ENCODE results near the gene LCP2. TPM values are rescaled to one million over a fixed set of nuclear protein-coding genes. Genes with fewer than 3 reads are reported as not detected.

LCP2 gene
- polyA plus RNA-seq, 2 donors, result 2.4 to 2.6 TPM

- peaks cover 0 to 4% of the 10 kb centered on the region in 2 donors for H3K4me1 ChIP-seq (ENCODE audit: control insufficient read depth in 2 of 2, insufficient read depth in 2 of 2, low read length in 1 of 2)
- no peaks in the 10 kb centered on the region for H3K36me3 ChIP-seq (ENCODE audit: control insufficient read depth in 2 of 2, insufficient read depth in 2 of 2, low read length in 1 of 2)
- 69 to 83% methylated on average over 2 of the region's 2 CpGs for WGBS, 2 donors
Measured at GRCh38 chr5:170284231-170284630, 13.3 kb downstream of the LCP2 start.

DNA sequence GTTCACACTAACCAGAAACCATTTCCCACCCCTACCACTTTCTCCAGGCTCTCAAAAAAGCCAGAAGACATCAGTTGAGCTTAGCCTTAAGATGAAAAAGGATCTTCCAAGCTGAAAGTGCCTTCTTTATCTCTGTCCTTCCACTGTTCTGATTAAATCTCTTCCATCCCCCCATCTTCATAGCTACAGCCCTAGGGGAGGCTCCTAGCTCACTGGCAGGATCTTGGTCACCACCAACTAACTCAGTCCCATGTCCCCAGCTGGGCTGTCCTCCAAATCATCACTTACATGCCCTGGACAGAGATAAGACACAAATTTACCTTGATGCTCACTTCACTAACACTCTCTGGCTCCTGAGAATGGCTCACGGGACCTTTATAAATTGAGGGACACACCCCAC is 14.3 kb downstream of the LCP2 start:
- WGBS, 2 donors, result 77 to 85% methylated on average over 1 of the region's 1 CpG
- no peaks in the 10 kb centered on the region for H3K27me3 ChIP-seq (ENCODE audit: control insufficient read depth in 1 of 2, insufficient read depth in 2 of 2, low read length in 2 of 2)
- H3K27ac ChIP-seq (ENCODE audit: low read depth in 2 of 2, low read length in 1 of 2), result no peak overlapping the region
- no peaks in the 10 kb centered on the region for H3K36me3 ChIP-seq (ENCODE audit: control insufficient read depth in 2 of 2, insufficient read depth in 2 of 2, low read length in 1 of 2)
- H3K9me3 ChIP-seq (ENCODE audit: control insufficient read depth in 2 of 2, insufficient read depth in 1 of 2, low read depth in 1 of 2, low read length in 1 of 2), result no peaks in the 10 kb centered on the region
- no peak overlapping the region for H3K4me3 ChIP-seq (ENCODE audit: low read depth in 1 of 2, low read length in 2 of 2)
- peaks cover 0 to 4% of the 10 kb centered on the region in 2 donors for H3K4me1 ChIP-seq (ENCODE audit: control insufficient read depth in 2 of 2, insufficient read depth in 2 of 2, low read length in 1 of 2)

More at GRCh38 chr5:170284231-170284630, 13.3 kb downstream of the LCP2 start:
- no peaks in the 10 kb centered on the region for H3K27me3 ChIP-seq (ENCODE audit: control insufficient read depth in 1 of 2, insufficient read depth in 2 of 2, low read length in 2 of 2)
- no peaks in the 10 kb centered on the region for H3K9me3 ChIP-seq (ENCODE audit: control insufficient read depth in 2 of 2, insufficient read depth in 1 of 2, low read depth in 1 of 2, low read length in 1 of 2)
- no peak overlapping the region for H3K4me3 ChIP-seq (ENCODE audit: low read depth in 1 of 2, low read length in 2 of 2)
- H3K27ac ChIP-seq (ENCODE audit: low read depth in 2 of 2, low read length in 1 of 2), result no peak overlapping the region

- H3K27ac ChIP-seq (ENCODE audit: low read depth in 2 of 2, low read length in 1 of 2), result peak overlapping the region in 1 of 2 donors; percentile 40
- H3K36me3 ChIP-seq (ENCODE audit: control insufficient read depth in 2 of 2, insufficient read depth in 2 of 2, low read length in 1 of 2), result no peaks in the 10 kb centered on the region
- 58 to 62% methylated on average over 6 of the region's 6 CpGs for WGBS, 2 donors
- H3K4me1 ChIP-seq (ENCODE audit: control insufficient read depth in 2 of 2, insufficient read depth in 2 of 2, low read length in 1 of 2), result no peaks in the 10 kb centered on the region
- H3K4me3 ChIP-seq (ENCODE audit: low read depth in 1 of 2, low read length in 2 of 2), result no peak overlapping the region
- no peaks in the 10 kb centered on the region for H3K9me3 ChIP-seq (ENCODE audit: control insufficient read depth in 2 of 2, insufficient read depth in 1 of 2, low read depth in 1 of 2, low read length in 1 of 2)
- no peaks in the 10 kb centered on the region for H3K27me3 ChIP-seq (ENCODE audit: control insufficient read depth in 1 of 2, insufficient read depth in 2 of 2, low read length in 2 of 2)
Measured at GRCh38 chr5:170280011-170280493, 17.5 kb downstream of the LCP2 start.

- Histone ChIP-seq H3K27ac (ENCODE audit: low read depth in 2 of 2, low read length in 1 of 2) (peak overlapping the region in 1 of 2 donors; percentile 18), H3K36me3 (ENCODE audit: control insufficient read depth in 2 of 2, insufficient read depth in 2 of 2, low read length in 1 of 2) (no peaks in the 10 kb centered on the region), H3K9me3 (ENCODE audit: control insufficient read depth in 2 of 2, insufficient read depth in 1 of 2, low read depth in 1 of 2, low read length in 1 of 2) (no peaks in the 10 kb centered on the region), H3K4me3 (ENCODE audit: low read depth in 1 of 2, low read length in 2 of 2) (no peak overlapping the region), H3K27me3 (ENCODE audit: control insufficient read depth in 1 of 2, insufficient read depth in 2 of 2, low read length in 2 of 2) (no peaks in the 10 kb centered on the region), H3K4me1 (ENCODE audit: control insufficient read depth in 2 of 2, insufficient read depth in 2 of 2, low read length in 1 of 2) (no peaks in the 10 kb centered on the region)
- WGBS, 2 donors, result 79% methylated on average over 4 of the region's 4 CpGs
Measured at GRCh38 chr5:170279459-170279817, 18.1 kb downstream of the LCP2 start.

DNA sequence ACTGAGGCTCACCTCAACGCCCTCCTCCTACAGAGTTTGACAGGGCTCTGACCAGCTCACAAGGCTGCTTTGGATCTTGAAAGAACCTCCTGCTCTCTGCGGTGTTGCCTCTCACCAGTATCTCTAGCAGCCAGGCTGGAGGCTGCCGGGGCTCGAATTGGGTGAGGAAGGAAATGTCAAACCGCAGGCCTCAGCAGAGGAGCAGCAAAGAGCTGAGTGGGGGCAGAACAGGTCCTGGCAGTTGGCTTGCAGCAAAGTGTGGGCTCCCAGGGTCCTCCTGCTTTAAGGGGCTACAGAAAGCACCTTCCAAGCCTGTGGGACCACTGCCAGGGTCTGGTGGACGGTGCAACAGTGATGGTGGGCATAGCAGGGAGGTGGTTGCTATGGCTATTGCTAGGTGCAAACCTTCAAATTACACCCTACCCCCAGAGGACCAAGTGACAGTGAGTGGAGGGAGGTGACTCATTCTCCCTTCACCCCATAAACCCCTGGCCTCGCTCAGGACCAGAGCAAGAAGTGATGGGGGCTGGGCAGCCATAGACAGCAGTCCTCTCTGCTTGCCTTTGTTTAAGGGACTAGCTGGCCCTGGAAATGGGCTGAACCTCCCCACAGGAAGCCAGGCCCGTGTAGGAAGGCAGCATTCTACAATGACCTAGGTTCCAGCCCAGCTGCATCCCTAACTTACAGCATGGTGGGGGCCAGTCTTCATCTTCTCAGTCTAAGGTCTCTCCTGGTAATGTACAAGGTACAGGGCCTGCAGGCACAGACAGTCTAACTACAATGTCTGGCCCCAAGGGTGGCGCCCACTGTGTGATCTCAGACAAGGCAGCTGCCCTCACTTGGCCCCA is 18.7 kb downstream of the LCP2 start:
- Histone ChIP-seq H3K27me3 (ENCODE audit: control insufficient read depth in 1 of 2, insufficient read depth in 2 of 2, low read length in 2 of 2) (no peaks in the 10 kb centered on the region), H3K36me3 (ENCODE audit: control insufficient read depth in 2 of 2, insufficient read depth in 2 of 2, low read length in 1 of 2) (no peaks in the 10 kb centered on the region), H3K27ac (ENCODE audit: low read depth in 2 of 2, low read length in 1 of 2) (peak overlapping the region in 1 of 2 donors; percentile 18), H3K4me3 (ENCODE audit: low read depth in 1 of 2, low read length in 2 of 2) (no peak overlapping the region), H3K9me3 (ENCODE audit: control insufficient read depth in 2 of 2, insufficient read depth in 1 of 2, low read depth in 1 of 2, low read length in 1 of 2) (no peaks in the 10 kb centered on the region), H3K4me1 (ENCODE audit: control insufficient read depth in 2 of 2, insufficient read depth in 2 of 2, low read length in 1 of 2) (no peaks in the 10 kb centered on the region)
- 59 to 65% methylated on average over 9 of the region's 9 CpGs for WGBS, 2 donors

GRCh38 chr5:170277867-170278281 is 19.7 kb downstream of the LCP2 start:
- no peak overlapping the region for H3K27ac ChIP-seq (ENCODE audit: low read depth in 2 of 2, low read length in 1 of 2)
- H3K4me3 ChIP-seq (ENCODE audit: low read depth in 1 of 2, low read length in 2 of 2), result no peak overlapping the region
- 38 to 59% methylated on average over 6 of the region's 6 CpGs for WGBS, 2 donors

GRCh38 chr5:170276140-170276539 is 21.4 kb downstream of the LCP2 start:
- H3K27ac ChIP-seq (ENCODE audit: low read depth in 2 of 2, low read length in 1 of 2), result peak overlapping the region in 1 of 2 donors; percentile 14
- 88 to 90% methylated on average over 2 of the region's 2 CpGs for WGBS, 2 donors
- H3K27me3 ChIP-seq (ENCODE audit: control insufficient read depth in 1 of 2, insufficient read depth in 2 of 2, low read length in 2 of 2), result no peaks in the 10 kb centered on the region
- H3K36me3 ChIP-seq (ENCODE audit: control insufficient read depth in 2 of 2, insufficient read depth in 2 of 2, low read length in 1 of 2), result no peaks in the 10 kb centered on the region
- H3K4me1 ChIP-seq (ENCODE audit: control insufficient read depth in 2 of 2, insufficient read depth in 2 of 2, low read length in 1 of 2), result no peaks in the 10 kb centered on the region
- no peak overlapping the region for H3K4me3 ChIP-seq (ENCODE audit: low read depth in 1 of 2, low read length in 2 of 2)
- H3K9me3 ChIP-seq (ENCODE audit: control insufficient read depth in 2 of 2, insufficient read depth in 1 of 2, low read depth in 1 of 2, low read length in 1 of 2), result no peaks in the 10 kb centered on the region

More at GRCh38 chr5:170277867-170278281, 19.7 kb downstream of the LCP2 start:
- H3K4me1 ChIP-seq (ENCODE audit: control insufficient read depth in 2 of 2, insufficient read depth in 2 of 2, low read length in 1 of 2), result no peaks in the 10 kb centered on the region
- no peaks in the 10 kb centered on the region for H3K36me3 ChIP-seq (ENCODE audit: control insufficient read depth in 2 of 2, insufficient read depth in 2 of 2, low read length in 1 of 2)
- no peaks in the 10 kb centered on the region for H3K9me3 ChIP-seq (ENCODE audit: control insufficient read depth in 2 of 2, insufficient read depth in 1 of 2, low read depth in 1 of 2, low read length in 1 of 2)
- no peaks in the 10 kb centered on the region for H3K27me3 ChIP-seq (ENCODE audit: control insufficient read depth in 1 of 2, insufficient read depth in 2 of 2, low read length in 2 of 2)

DNA sequence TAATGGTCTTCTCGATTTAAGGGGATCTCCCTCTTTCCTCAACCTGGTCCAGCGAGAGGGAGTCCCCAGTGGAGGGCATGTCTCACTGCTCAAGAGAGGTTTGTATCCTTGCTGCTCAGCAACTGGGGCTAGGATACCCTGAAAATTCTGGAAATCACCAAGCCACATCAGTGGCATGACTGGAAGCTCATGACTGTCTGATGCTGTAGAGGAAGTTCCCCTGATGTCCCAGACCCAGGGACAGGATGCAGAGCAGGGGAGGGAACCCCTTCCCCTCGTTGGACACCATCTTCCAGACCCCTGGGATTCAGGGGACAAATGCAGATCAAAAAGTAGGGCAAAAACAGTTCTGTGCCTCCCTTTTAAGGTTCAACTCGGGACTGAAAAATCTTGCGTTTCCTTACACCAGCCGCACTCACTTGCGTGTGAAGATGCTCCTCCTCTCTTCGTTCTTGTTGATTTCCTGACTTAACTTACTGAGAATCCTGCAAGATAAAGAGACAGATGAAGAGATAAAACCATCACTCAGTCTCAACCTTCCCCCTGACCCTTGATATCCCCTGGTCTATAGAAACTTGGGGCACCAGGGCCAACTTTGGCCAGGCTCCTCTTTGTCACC is 22.1 kb downstream of the LCP2 start:
- Histone ChIP-seq H3K4me3 (ENCODE audit: low read depth in 1 of 2, low read length in 2 of 2) (no peak overlapping the region), H3K27me3 (ENCODE audit: control insufficient read depth in 1 of 2, insufficient read depth in 2 of 2, low read length in 2 of 2) (no peaks in the 10 kb centered on the region), H3K4me1 (ENCODE audit: control insufficient read depth in 2 of 2, insufficient read depth in 2 of 2, low read length in 1 of 2) (no peaks in the 10 kb centered on the region), H3K27ac (ENCODE audit: low read depth in 2 of 2, low read length in 1 of 2) (peak overlapping the region in 1 of 2 donors; percentile 14), H3K36me3 (ENCODE audit: control insufficient read depth in 2 of 2, insufficient read depth in 2 of 2, low read length in 1 of 2) (no peaks in the 10 kb centered on the region), H3K9me3 (ENCODE audit: control insufficient read depth in 2 of 2, insufficient read depth in 1 of 2, low read depth in 1 of 2, low read length in 1 of 2) (no peaks in the 10 kb centered on the region)
- WGBS, 2 donors, result 50 to 74% methylated on average over 8 of the region's 8 CpGs

DNA sequence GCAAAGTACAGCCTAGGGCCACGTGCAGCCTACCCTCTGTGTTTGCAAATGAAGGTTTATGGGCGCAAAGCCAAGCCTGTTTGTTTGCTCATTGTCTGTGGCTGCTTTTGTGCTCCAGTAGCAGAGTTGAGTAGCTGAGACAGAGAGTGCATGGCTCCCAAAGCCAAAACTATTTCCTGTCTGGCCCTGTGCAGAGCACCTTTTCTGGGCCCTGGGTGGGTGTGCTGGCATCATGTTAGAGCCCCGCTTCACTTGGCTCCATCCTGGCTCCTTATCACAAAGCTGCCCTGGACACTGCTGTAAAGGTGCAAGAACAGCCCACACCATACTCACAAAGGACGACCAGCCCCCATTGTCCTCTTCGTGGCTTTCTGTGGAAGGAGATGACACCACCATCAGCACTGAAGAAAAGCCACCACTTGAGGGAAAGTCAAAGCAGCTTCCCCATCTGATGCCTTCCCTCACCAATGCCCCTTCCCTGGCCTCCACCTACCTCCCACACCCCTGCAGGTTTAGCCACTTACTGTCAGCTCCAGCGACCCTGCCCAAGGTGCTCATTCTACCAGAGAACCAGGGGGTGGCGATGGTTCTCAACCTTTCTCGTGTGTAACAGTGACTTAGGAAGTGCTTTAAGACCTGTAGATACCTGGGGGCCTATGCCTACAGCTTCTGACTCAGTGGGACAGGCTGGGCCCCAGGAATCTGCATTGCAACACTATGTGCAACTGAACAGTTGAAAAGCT is 23.4 kb downstream of the LCP2 start:
- Histone ChIP-seq H3K36me3 (ENCODE audit: control insufficient read depth in 2 of 2, insufficient read depth in 2 of 2, low read length in 1 of 2) (no peaks in the 10 kb centered on the region), H3K4me1 (ENCODE audit: control insufficient read depth in 2 of 2, insufficient read depth in 2 of 2, low read length in 1 of 2) (peaks cover 0 to 2% of the 10 kb centered on the region in 2 donors), H3K27ac (ENCODE audit: low read depth in 2 of 2, low read length in 1 of 2) (no peak overlapping the region), H3K9me3 (ENCODE audit: control insufficient read depth in 2 of 2, insufficient read depth in 1 of 2, low read depth in 1 of 2, low read length in 1 of 2) (no peaks in the 10 kb centered on the region), H3K27me3 (ENCODE audit: control insufficient read depth in 1 of 2, insufficient read depth in 2 of 2, low read length in 2 of 2) (no peaks in the 10 kb centered on the region), H3K4me3 (ENCODE audit: low read depth in 1 of 2, low read length in 2 of 2) (no peak overlapping the region)
- 58 to 62% methylated on average over 8 of the region's 8 CpGs for WGBS, 2 donors
